Hepatic stellate cell (primary cell): ENCODE results near the gene CAP2.
A peak's percentile ranks its signal among the peaks of the same experiment; 100 is the strongest.
"Not testable (repeated sequence)": the region's sequence is repeated elsewhere in the genome, so short reads cannot be mapped to it uniquely, and the experiment has no call there.

Experiments used
- DNase-seq: peaks from one replicate; pipeline ENCODE4 v3.0.0; 2011; ENCODE audit warnings: low spot score

The CAP2 gene

GRCh38 chr6:17583811-17584210 lies 190.4 kb downstream of the CAP2 start:
- DNase-seq: peak; percentile 62

GRCh38 chr6:17584241-17584803 lies 190.9 kb downstream of the CAP2 start:
- peak; percentile 74 for DNase-seq

GRCh38 chr6:17585766-17586490 lies 192.5 kb downstream of the CAP2 start:
- DNase-seq: no peak

DNA sequence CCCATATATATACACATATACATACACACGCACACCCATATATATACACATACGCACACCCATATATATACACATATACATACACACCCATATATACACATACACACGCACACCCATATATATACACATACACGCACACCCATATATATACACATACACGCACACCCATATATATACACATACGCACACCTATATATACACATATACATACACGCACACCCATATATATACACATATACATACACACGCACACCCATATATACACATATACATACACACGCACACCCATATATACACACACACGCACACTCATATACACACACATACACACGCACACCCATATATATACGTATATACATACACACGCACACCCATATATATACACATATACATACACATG lies 193.2 kb downstream of the CAP2 start:
- DNase-seq: not testable (repeated sequence)

DNA sequence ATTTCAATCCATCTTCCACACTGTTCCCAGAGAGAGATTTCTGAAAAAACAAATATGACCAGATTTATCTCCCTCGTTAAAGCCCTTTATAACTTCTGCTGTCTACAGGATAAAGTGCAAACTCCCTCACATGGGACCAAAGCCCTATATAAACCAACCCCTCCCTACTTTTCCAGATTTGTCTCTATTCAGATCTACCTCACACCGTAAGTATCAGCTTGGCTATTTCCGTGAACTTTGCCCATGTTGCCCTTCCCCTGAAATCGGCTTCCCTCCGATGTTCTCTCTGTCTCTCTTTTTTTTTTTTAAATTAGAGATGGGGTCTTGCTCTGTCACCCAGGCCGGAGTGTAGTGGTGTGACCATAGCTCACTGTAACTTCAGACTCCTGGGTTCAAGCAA lies 194.6 kb downstream of the CAP2 start:
- DNase-seq: no peak

- peak; percentile 74 for DNase-seq
These were observed 196.2 kb downstream of the CAP2 start for GRCh38 chr6:17589406-17590096.

DNA sequence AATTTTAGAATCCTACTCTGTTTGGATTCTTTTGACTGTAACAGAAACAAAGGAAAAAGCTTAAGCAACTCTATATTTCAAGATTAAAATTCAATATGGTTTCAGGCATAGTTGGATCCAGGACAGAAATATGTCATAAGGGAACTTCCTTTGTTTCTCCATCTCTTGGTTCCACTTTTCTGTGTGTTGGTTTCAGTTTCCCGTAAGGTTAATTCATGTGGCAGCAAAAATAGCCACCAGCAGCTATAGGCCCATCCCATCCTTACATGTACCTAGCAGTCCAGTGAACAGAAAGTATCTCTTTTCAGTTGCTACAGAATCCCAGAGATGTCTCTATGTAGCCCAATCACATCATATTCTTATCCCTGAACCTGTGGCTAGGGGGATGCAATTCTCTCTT lies 197.9 kb downstream of the CAP2 start:
- no peak for DNase-seq

DNA sequence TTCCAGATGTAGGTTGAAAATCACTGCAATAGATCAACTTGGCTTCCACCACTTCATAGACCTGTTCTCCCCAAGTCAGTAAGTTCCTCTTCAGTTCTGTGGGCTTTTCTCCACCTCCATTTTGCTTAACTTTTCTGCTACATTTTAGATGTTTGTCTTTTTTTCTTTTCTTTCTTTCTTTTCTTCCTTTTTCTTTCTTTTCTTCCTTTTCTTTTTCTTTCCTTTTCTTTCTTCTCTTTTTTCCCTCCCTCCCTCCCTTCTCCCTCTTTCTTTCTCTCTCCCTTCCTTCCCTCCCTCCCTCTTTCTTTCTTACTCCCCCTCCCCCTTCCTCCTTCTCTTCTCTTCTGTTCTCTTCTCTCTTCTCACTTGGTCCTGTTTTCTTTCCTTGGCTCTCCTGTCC lies 199.9 kb downstream of the CAP2 start:
- no peak for DNase-seq

DNA sequence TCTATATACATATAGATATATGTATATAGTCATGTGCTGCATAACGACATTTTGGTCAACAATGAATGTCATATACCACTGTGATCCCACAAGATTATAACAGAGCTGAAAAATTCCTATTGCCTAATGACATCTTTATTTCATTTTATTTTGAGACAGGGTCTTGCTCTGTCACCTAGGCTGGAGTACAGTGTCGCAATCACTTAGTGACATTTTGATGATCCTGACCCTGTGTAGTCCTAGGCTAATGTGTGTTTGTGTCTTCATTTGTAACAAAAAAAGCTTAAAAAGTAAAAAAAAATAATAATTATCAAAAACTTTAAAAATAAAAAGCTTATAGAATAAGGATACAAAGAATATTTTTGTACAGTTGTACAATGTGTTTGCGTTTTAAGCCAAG lies 202.7 kb downstream of the CAP2 start:
- no peak for DNase-seq

- peak; percentile 87 for DNase-seq
These were observed 206.6 kb downstream of the CAP2 start, which contains the start of gene FAM8A1 for GRCh38 chr6:17599877-17600526. Gene FAM8A1 (plus strand): TSS chr6:17600302. CDS start chr6:17600410, 108 bp downstream.

GRCh38 chr6:17600527-17601385 lies 207.4 kb downstream of the CAP2 start:
- peak; percentile 24 for DNase-seq

DNA sequence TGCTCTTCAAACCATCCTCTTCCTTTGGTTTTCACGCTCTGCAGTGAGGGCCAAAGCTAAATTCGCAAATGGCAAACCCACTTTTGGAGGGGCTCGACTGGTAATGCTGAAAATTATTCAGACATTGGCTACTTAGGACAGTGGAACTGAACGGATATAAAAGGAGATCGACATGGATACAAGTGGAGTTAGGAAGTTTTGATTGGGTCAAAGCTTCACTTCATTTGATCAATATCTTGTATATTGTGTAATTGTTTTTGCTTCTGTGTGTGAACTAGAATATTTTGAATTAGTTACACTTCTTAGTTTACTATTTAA lies 207.9 kb downstream of the CAP2 start:
- no peak for DNase-seq

GRCh38 chr6:17602888-17603287 lies 209.5 kb downstream of the CAP2 start:
- DNase-seq: no peak

DNA sequence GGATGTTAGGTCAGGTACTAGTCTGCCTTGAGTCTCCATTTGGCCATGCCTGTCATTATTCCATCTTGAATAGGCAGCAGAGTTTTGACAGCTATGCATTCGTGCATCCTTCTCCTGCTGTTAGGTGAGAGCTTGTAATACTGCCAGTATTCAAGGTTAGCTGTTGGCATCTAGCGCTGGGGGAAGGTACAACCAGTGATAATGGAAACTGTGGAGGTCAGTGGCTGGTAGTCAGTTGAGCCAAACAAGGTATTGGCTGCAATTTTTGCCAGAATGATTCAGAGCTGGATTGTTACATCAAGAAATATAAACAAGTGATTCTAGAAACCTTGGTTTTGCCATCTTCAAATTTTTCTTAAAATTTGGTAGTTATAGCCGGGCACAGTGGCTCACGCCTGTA lies 213.2 kb downstream of the CAP2 start:
- DNase-seq: no peak
